ENCODE data around the gene SMARCAL1. TPM values are rescaled to one million over a fixed set of nuclear protein-coding genes. Genes with fewer than 3 reads are reported as not detected.

Gene SMARCAL1
- total RNA-seq, 1 experiment from 2014 or later: 22.1 TPM

DNA sequence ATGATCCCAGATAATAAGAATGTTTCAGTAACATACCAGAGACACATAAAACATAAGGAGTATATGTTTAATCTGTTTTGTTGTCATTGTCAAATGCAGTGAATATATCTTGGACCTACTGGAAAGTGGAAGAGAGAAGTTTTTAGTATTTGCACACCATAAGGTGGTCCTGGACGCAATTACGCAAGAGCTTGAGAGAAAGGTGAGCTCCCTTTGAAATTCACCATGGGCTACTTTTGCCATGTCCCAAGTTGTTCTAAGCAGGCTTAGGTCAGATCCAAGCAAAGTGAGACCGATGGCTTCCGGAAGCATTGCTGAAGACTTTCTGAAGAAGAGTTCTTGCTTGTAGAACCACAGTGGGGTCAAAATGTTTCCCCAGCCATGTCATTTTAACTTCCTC is 55.6 kb downstream of the SMARCAL1 start:
- CTCF ChIA-PET: interaction anchor here (0.6 to 0.7 kb wide), 2 partner anchors 15 to 19 kb away, joined by 3 to 4 read pairs; no protein-coding TSS in a partner anchor
- Mint-ChIP-seq H3K4me1 (ENCODE audit: insufficient read depth, unreplicated experiment) (no peaks in the 10 kb centered on the region), H3K27me3 (ENCODE audit: insufficient read depth, unreplicated experiment) (no peaks in the 10 kb centered on the region), H3K27ac (ENCODE audit: low read depth, unreplicated experiment) (no peak overlapping the region), H3K36me3 (ENCODE audit: insufficient read depth, unreplicated experiment) (peaks cover 35% of the 10 kb centered on the region), H3K9me3 (ENCODE audit: unreplicated experiment) (no peaks in the 10 kb centered on the region), H3K4me3 (ENCODE audit: unreplicated experiment) (no peak overlapping the region)
- intact Hi-C loops (cut with micrococcal nuclease): no loop called here
- TF ChIP-seq, protein P1, sequence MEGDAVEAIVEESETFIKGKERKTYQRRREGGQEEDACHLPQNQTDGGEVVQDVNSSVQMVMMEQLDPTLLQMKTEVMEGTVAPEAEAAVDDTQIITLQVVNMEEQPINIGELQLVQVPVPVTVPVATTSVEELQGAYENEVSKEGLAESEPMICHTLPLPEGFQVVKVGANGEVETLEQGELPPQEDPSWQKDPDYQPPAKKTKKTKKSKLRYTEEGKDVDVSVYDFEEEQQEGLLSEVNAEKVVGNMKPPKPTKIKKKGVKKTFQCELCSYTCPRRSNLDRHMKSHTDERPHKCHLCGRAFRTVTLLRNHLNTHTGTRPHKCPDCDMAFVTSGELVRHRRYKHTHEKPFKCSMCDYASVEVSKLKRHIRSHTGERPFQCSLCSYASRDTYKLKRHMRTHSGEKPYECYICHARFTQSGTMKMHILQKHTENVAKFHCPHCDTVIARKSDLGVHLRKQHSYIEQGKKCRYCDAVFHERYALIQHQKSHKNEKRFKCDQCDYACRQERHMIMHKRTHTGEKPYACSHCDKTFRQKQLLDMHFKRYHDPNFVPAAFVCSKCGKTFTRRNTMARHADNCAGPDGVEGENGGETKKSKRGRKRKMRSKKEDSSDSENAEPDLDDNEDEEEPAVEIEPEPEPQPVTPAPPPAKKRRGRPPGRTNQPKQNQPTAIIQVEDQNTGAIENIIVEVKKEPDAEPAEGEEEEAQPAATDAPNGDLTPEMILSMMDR (IDR thresholded peaks at IDR 0.05; ENCODE audit: unreplicated experiment): no peak
- BruUV-seq (replicated peaks): no TSS peak
- DNase-seq (ENCODE audit: unreplicated experiment): no peak
- POLR2A ChIA-PET: no interaction called here

DNA sequence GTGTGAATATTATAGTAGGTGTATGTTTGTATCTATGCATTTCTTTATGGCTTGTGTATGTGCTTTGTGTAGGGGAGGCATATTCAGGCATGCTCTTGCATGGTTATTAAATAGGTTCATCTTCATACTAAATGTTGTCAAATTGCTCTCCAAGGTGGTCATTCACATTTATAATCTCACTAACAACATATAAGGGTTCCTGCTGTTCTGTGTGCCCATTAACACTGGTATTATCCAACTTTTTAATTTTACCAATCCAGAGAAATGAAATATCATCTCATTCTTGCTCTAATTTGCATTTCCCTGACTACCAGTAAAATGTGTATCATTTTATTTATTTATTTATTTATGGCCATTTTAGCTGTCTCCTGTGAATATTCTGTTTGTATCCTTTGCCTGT is 57.4 kb downstream of the SMARCAL1 start:
- TF ChIP-seq, protein P1 (IDR thresholded peaks at IDR 0.05; ENCODE audit: unreplicated experiment): no peak
- Mint-ChIP-seq H3K36me3 (ENCODE audit: insufficient read depth, unreplicated experiment) (peaks cover 35% of the 10 kb centered on the region), H3K27me3 (ENCODE audit: insufficient read depth, unreplicated experiment) (no peaks in the 10 kb centered on the region), H3K4me3 (ENCODE audit: unreplicated experiment) (no peak overlapping the region), H3K9me3 (ENCODE audit: unreplicated experiment) (no peaks in the 10 kb centered on the region), H3K4me1 (ENCODE audit: insufficient read depth, unreplicated experiment) (no peaks in the 10 kb centered on the region), H3K27ac (ENCODE audit: low read depth, unreplicated experiment) (no peak overlapping the region)
- CTCF ChIA-PET: no interaction called here
- POLR2A ChIA-PET: interaction anchor here (0.6 kb wide), 1 partner anchor 131 kb away, joined by 4 read pairs; no protein-coding TSS in a partner anchor
- BruUV-seq (replicated peaks): no TSS peak
- intact Hi-C loops (cut with micrococcal nuclease): no loop called here
- no peak for DNase-seq (ENCODE audit: unreplicated experiment)

DNA sequence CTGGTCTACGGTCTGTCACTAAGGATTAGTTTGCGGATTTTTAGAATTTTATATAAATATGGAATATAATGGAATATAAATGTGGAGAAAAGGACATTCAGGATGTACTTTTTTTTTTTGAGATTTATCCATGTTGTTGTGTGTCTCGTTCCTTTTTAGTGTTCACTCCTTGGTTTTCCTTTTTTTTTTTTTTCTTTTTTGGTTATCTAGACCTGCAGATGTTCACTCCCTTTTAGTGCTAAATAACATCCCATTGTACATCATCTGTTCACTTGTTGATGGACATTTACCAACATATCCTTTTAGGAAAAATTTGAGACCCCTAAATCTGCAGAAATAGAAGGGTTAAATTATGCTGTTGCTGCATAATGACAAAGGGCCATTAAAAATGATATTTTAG is 60.9 kb downstream of the SMARCAL1 start:
- intact Hi-C loops (cut with micrococcal nuclease): no loop called here

DNA sequence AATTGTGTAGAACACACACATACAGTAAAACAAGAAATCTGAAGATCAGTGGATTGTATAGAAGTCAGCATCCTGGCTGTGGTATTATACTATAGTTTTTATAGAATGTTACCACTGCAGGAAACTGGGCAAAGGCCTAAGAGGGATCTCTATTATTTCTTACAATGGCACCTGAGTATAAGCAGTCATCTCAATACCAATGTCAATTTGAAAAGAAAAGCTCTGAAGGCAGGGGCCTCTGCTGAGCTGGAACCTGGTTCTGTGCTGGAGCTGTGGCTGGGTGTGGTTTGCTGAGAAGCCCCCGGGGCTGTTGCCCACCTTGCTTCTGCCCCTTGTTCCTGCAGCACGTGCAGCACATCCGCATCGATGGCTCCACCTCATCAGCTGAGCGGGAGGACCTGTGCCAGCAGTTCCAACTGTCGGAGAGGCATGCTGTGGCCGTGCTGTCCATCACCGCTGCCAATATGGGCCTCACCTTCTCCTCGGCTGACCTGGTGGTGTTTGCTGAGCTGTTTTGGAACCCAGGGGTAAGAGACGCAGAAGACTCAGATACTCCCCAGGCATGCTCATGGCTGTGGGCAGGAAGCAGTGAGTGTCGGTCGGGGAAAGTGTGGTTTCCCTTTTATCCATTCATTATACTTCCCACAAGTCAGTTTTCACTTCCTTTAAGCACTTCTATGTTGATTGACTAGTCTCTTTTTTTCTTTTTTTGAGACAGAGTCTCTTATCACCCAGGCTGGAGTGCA is 62.8 kb downstream of the SMARCAL1 start:
- no peak overlapping the region for H3K27ac Mint-ChIP-seq (ENCODE audit: low read depth, unreplicated experiment)
- H3K9me3 Mint-ChIP-seq (ENCODE audit: unreplicated experiment): no peaks in the 10 kb centered on the region

More for the DNA sequence above, 60.9 kb downstream of the SMARCAL1 start:
- Mint-ChIP-seq H3K4me1 (ENCODE audit: insufficient read depth, unreplicated experiment) (peaks cover 9% of the 10 kb centered on the region), H3K4me3 (ENCODE audit: unreplicated experiment) (no peak overlapping the region), H3K9me3 (ENCODE audit: unreplicated experiment) (no peaks in the 10 kb centered on the region), H3K27me3 (ENCODE audit: insufficient read depth, unreplicated experiment) (no peaks in the 10 kb centered on the region), H3K27ac (ENCODE audit: low read depth, unreplicated experiment) (no peak overlapping the region), H3K36me3 (ENCODE audit: insufficient read depth, unreplicated experiment) (peaks cover 21% of the 10 kb centered on the region)
- DNase-seq (ENCODE audit: unreplicated experiment): no peak
- TF ChIP-seq, protein P1 (IDR thresholded peaks at IDR 0.05; ENCODE audit: unreplicated experiment): no peak
- no TSS peak for BruUV-seq (replicated peaks)
- ChIA-PET CTCF (interaction anchor here (0.7 kb wide), 1 partner anchor 1650 kb away, joined by 3 read pairs; no protein-coding TSS in a partner anchor), POLR2A (no interaction called here)

More for the DNA sequence above, 62.8 kb downstream of the SMARCAL1 start:
- TF ChIP-seq, protein P1 (IDR thresholded peaks at IDR 0.05; ENCODE audit: unreplicated experiment): no peak
- DNase-seq (ENCODE audit: unreplicated experiment): no peak
- Mint-ChIP-seq H3K36me3 (ENCODE audit: insufficient read depth, unreplicated experiment) (peaks cover 27% of the 10 kb centered on the region), H3K27me3 (ENCODE audit: insufficient read depth, unreplicated experiment) (no peaks in the 10 kb centered on the region), H3K4me1 (ENCODE audit: insufficient read depth, unreplicated experiment) (peaks cover 9% of the 10 kb centered on the region), H3K4me3 (ENCODE audit: unreplicated experiment) (no peak overlapping the region)
- ChIA-PET CTCF (interaction anchor here (0.6 to 0.8 kb wide), 2 partner anchors 73 to 252 kb away, joined by 3 read pairs; no protein-coding TSS in a partner anchor), POLR2A (interaction anchor here (0.8 kb wide), 1 partner anchor 12 kb away, joined by 5 read pairs; no protein-coding TSS in a partner anchor)
- no TSS peak for BruUV-seq (replicated peaks)
- intact Hi-C loops (cut with micrococcal nuclease): no loop called here

Data from MCF 10A (cell line).